ENCODE data around the gene UBE2G1.

DNA sequence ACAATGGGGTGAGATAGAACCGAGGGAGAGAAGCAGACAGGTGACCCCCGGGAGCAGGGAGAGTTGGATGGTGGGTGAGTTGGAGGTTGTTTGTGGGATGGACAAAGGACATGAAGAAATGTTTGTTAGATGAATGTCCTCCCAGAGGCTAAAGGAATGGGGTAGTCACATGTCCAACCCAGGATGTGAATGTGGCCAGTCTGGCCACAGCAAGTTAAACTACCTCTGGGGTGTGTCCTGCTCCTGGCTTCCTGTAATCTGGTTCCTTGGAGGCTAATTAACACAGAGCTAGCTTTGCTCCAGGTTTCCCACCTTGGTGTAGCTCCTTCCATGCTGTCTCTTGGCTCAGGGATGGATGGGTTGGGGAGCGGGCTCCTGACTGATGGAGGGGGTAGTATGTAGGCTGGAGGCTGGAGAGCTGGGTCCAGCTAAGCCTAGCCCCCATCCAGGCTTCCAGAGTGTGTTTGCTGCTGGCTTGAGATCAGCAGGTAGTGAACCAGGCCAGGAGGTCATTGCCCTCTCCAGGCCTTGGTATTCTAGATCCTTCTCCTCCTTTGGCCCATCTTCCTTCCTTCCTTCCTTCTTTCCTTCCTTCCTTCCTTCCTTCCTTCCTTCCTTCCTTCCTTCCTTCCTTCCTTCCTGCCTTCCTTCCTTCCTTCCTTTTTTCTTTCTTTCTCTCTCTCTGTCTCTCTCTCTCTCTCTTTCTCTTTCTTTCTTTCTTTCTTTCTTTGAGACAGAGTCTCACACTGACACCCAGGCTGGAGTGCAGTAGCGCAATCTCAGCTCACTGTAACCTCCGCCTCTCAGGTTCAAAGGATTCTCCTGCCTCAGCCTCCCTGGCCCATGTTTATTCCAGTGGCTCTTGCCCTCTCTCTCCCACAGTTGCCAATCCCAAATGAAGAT is 28.0 kb upstream of the UBE2G1 start:
- TF ChIP-seq CTCF (IDR thresholded peaks at IDR 0.05), result no peak
- no peak for TF ChIP-seq EZH2 (IDR thresholded peaks at IDR 0.05)

Data from neural progenitor cell (in vitro differentiated cells).